AG09319 (cell line): ENCODE data around the gene GMEB1.

ENCODE experiments used
- DNase-seq: peaks from one replicate; pipeline ENCODE4 v3.0.0-alpha.2; 2010; ENCODE audit warnings: low read depth; ENCODE audit errors: extremely low read depth
- TF ChIP-seq, protein P1 (sequence below): IDR thresholded peaks from 2 replicates; pipeline ENCODE4 v1.5.1; 2011; ENCODE audit warnings: low read depth, mild to moderate bottlenecking, inconsistent platforms, low read length, moderate library complexity

The GMEB1 gene, protein sequence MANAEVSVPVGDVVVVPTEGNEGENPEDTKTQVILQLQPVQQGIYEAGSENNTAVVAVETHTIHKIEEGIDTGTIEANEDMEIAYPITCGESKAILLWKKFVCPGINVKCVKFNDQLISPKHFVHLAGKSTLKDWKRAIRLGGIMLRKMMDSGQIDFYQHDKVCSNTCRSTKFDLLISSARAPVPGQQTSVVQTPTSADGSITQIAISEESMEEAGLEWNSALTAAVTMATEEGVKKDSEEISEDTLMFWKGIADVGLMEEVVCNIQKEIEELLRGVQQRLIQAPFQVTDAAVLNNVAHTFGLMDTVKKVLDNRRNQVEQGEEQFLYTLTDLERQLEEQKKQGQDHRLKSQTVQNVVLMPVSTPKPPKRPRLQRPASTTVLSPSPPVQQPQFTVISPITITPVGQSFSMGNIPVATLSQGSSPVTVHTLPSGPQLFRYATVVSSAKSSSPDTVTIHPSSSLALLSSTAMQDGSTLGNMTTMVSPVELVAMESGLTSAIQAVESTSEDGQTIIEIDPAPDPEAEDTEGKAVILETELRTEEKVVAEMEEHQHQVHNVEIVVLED

DNA sequence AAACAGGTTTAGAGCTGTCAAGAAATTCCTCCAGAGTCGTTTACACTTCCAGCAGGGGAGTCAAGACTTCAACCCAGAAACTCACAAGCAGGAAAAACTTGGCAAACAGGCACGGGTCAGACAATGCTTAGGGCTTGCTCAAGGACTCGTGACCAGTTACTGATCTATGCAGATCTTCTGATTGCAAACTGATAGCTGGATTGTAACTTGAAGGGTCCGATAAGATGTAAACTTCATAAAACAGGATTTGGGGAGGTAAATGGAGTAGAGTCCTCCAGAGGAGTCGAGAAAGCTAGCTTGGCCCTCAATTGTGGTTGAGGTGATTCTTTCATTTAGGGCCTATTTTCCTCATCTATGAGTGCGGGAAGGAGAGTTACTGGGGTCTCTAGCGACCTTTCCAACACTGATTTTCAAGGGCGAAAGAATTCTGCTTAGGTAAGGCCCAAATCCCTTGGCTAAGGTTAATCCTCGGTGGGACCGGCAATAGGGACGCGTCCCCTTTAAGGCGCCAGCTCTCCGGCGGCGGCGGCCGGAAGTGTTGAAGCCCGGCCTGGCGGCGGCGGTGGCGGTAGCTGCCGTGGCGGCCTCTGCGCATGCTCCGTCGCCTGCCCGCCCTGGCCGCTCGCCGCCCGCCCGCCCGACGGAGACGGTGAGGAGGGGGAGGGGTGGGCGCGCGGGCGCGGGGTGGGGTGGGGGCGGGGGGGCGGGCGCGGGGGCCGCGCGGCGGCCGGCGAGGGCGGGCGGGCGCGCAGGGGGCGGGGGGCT, at the start of gene GMEB1:
Gene GMEB1 (plus strand): TSS at position 594 of the 765 bp plus-strand sequence. CDS start 14,829 bp downstream, outside the sequence.
- DNase-seq, result peak; percentile 60
- TF ChIP-seq, protein P1, sequence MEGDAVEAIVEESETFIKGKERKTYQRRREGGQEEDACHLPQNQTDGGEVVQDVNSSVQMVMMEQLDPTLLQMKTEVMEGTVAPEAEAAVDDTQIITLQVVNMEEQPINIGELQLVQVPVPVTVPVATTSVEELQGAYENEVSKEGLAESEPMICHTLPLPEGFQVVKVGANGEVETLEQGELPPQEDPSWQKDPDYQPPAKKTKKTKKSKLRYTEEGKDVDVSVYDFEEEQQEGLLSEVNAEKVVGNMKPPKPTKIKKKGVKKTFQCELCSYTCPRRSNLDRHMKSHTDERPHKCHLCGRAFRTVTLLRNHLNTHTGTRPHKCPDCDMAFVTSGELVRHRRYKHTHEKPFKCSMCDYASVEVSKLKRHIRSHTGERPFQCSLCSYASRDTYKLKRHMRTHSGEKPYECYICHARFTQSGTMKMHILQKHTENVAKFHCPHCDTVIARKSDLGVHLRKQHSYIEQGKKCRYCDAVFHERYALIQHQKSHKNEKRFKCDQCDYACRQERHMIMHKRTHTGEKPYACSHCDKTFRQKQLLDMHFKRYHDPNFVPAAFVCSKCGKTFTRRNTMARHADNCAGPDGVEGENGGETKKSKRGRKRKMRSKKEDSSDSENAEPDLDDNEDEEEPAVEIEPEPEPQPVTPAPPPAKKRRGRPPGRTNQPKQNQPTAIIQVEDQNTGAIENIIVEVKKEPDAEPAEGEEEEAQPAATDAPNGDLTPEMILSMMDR, result no peak

DNA sequence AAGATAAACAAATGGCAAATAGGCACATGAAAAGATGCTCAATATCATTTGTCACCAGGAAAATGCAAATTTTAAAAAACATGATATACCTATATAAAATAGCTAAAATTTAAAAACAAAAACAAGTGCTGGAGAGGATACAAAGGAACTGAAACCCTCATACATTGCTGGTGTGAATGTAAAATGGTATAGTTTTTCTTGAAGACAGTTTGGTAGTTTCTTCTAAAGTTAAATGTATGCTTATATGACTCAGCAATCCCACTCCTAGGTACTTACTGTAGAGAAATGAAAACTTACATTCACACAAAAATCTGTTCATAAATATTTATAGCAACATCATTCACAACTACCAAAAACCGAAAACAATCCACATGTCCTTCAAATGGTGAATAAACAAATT, 36.9 kb upstream of the GMEB1 start:
- TF ChIP-seq, protein P1, result no peak
- DNase-seq, result no peak

DNA sequence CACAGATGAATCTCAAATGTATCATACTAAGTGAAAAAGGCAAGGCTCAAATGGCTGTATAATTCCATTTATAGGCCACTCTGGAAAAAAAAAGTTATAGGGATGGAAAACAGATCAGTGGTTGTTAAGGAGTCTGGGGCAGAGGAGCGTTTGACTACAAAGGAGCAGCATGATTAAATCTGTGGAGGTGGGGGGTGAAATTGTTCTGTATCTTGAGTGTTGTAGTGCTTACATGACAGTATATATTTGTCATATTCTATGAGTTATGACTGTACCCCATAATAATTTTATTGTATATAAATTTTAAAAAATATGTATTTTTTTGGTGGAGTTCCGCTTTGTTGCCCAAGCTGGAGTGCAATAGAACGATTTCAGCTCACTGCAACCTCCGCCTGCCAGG, 36.0 kb upstream of the GMEB1 start:
- DNase-seq, result no peak
- TF ChIP-seq, protein P1, result no peak

DNA sequence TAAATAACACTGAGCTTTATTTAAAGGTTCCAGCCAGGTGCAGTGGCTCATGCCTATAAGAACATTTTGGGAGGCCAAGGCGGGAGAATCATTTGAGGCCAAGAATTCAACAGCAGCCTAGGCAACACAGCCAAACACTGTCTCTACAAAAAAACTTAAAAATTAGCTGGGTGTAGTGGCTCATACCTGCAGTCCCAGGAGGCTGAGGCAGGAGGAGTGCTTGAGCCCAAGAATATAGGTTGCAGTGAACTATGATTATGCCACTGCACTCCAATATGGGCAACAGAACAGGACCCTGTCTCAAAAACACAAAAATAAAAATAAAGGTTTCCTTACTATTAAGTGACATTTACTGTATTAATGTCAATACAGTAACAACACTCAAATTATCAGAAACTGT, 27.8 kb upstream of the GMEB1 start:
- DNase-seq, result no peak
- TF ChIP-seq, protein P1, result peak; percentile 14; the same call in 1 of the 2 replicates

DNA sequence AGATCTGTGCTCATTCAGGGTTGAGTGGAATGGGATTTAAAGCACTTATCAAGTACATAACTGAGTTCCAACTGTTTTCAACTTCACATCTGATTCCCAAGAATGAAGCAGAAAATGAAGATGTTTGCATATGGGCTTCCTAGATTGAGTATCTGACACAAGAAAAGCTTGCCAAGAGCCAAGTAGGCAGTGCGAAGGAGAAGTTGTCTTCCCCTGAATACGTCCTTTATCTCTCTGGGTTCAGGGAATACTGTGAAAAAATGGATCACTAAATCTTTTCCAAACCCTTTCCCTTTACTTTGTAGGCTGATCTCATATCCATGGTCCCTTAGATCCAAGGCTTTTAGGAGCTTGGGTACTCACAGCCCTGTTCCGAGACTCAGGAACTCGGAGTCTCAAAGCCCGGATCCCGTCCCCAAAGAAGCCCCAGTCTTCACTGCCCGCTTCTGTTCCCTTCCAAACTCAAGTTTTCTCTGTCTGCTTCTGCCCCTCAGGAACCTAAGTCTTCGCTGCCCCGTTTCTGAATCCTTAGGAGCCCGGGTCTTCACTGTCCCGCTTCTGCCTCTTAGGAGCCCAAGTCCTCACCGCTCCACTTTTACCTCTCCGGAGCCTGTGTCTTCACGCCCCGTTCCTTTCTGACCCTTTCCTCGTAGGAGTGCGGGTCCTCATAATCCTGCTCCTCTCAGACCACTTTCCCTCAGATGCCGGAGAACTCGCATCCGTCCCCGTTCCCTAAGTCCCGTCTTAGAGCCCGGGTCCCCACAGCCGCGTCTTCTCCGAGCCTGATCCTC, 26.3 kb upstream of the GMEB1 start:
- TF ChIP-seq, protein P1, result no peak
- DNase-seq, result no peak

DNA sequence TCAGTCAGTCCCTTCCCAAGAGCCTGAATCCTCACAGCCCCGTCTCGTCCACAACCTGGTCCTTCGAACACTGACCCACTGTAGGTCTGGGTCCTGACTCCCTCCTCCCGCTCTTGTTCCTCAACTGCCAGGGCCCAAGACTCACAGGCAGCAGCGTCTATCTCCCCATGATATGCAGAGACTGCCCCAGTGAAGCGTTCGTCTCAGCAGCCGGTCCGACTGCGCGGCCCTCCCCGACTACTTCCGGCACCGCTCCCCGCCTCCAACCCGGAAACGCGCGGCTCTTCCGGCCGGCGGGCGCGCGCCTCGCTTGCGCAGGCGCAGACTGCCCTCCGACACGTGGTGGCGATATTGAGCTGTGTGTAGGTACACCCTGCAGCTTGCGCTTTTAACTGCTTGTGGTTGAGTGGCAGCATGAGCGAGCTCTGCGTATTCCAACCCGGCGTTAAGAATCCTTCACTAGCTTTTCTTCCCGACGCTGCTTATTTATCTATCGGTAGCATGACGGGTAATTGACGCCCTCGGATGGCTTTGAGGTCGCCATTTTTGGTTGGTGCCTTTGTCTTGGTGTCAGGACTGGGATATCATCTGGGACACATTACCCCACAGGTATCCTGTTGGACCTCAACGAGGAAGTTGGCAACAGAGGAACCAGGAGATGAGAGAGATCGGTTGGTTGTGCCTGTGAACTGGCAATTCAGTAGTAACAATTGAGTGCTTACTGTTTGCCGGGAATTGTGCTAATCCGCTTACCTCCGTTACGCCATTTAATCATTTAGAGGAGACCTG, 25.5 kb upstream of the GMEB1 start, which contains the start of gene TAF12:
Gene TAF12 (minus strand): TSS at position 221 of the 789 bp plus-strand sequence. CDS start 20,986 bp downstream, outside the sequence.
- DNase-seq, result peak; percentile 87
- TF ChIP-seq, protein P1, result peak; percentile 36
